HFFc6 (cell line): ENCODE data around the gene OTOS. TPM values are rescaled to one million over a fixed set of nuclear protein-coding genes. Genes with fewer than 3 reads are reported as not detected.

Experiments
- DNase-seq: peaks from one replicate; pipeline ENCODE4 v3.0.0-alpha.2; 2018
- H3K27ac Mint-ChIP-seq: 2 replicates; pipeline ENCODE4 v1.8.0; 2020; ENCODE audit warnings: mild to moderate bottlenecking, mixed read lengths
- H3K27me3 Mint-ChIP-seq: 2 replicates; pipeline ENCODE4 v1.8.0; 2021; ENCODE audit warnings: mild to moderate bottlenecking, moderate library complexity, mixed read lengths; ENCODE audit not compliant: insufficient read depth
- H3K36me3 Mint-ChIP-seq: 2 replicates; pipeline ENCODE4 v1.8.0; 2021; ENCODE audit warnings: low read depth, mixed read lengths
- H3K4me1 Mint-ChIP-seq: 2 replicates; pipeline ENCODE4 v1.8.0; 2020; ENCODE audit warnings: low read depth, mixed read lengths
- H3K4me3 Mint-ChIP-seq: 2 replicates; pipeline ENCODE4 v1.8.0; 2020; ENCODE audit warnings: mild to moderate bottlenecking, moderate library complexity, mixed read lengths
- H3K9me3 Mint-ChIP-seq: 2 replicates; pipeline ENCODE4 v1.8.0; 2020; ENCODE audit warnings: mild to moderate bottlenecking, mixed read lengths
- total RNA-seq, 6 experiments: library from RNA; stranded (reverse); fragmentation: NEBNext Ultra II Directional; extraction: Animal tissue kit (Norgen Biotek cat#: 25700); gene quantifications; 2 replicates in 1 of 6; 3 replicates in 5 of 6; pipeline ENCODE4 v1.2.3, GENCODE V29; 2021
- TF ChIP-seq, protein P1 (sequence below): fragments of 200-600 bp; sonication (generic); IDR thresholded peaks from 2 replicates; pipeline ENCODE4 v1.5.0; 2021; ENCODE audit warnings: antibody characterized with exemption, mild to moderate bottlenecking

Gene OTOS
- total RNA-seq, 6 experiments from 2014 or later, result 0.27 to 0.43 TPM; not detected in 4

DNA sequence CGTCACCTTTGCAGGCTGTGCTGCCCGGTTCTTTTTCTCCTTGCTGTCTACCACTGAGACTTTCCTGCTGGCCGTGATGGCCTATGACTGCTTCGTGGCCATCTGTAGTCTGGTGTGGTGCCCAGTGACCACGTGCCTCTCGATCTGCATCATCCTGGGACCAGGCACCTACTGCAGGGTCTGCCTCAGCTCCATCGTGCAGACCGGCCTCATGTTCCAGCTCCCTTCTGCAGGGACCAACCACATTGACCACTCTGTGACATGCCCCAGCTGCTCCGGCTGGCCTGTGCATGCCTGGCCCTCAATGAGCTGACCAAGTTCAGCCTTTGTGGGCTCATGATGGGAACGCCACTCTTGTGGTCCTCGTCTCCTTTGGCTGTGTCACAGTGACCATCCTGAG, 31.1 kb downstream of the OTOS start:
- Mint-ChIP-seq H3K4me3 (no peak overlapping the region), H3K27me3 (peaks cover 45% of the 10 kb centered on the region), H3K4me1 (no peaks in the 10 kb centered on the region)

DNA sequence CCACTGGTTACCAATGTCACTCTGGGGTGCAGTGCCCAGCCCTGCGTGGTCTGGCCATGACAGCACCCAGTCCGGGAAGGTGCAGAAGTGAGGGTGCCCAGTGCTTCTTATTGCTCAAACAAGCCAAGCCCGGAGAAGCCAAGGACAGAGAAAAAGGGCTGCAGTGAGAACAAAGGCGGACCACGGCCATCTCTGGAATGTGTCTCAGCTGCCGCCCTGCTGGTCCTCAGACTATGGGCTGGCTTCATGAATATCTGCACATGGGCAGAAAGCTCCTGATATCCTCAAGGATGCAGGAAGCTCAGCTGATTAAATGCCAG, 33.0 kb downstream of the OTOS start:
- Mint-ChIP-seq H3K9me3 (no peaks in the 10 kb centered on the region), H3K4me3 (no peak overlapping the region), H3K4me1 (no peaks in the 10 kb centered on the region), H3K36me3 (no peaks in the 10 kb centered on the region), H3K27ac (no peak overlapping the region), H3K27me3 (peaks cover 39% of the 10 kb centered on the region)
- DNase-seq, result no peak
- TF ChIP-seq, protein P1, sequence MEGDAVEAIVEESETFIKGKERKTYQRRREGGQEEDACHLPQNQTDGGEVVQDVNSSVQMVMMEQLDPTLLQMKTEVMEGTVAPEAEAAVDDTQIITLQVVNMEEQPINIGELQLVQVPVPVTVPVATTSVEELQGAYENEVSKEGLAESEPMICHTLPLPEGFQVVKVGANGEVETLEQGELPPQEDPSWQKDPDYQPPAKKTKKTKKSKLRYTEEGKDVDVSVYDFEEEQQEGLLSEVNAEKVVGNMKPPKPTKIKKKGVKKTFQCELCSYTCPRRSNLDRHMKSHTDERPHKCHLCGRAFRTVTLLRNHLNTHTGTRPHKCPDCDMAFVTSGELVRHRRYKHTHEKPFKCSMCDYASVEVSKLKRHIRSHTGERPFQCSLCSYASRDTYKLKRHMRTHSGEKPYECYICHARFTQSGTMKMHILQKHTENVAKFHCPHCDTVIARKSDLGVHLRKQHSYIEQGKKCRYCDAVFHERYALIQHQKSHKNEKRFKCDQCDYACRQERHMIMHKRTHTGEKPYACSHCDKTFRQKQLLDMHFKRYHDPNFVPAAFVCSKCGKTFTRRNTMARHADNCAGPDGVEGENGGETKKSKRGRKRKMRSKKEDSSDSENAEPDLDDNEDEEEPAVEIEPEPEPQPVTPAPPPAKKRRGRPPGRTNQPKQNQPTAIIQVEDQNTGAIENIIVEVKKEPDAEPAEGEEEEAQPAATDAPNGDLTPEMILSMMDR, result no peak

More for the DNA sequence above, 31.1 kb downstream of the OTOS start:
- H3K27ac Mint-ChIP-seq, result no peak overlapping the region
- H3K9me3 Mint-ChIP-seq, result no peaks in the 10 kb centered on the region
- no peak for DNase-seq
- TF ChIP-seq, protein P1, result no peak
- no peaks in the 10 kb centered on the region for H3K36me3 Mint-ChIP-seq

DNA sequence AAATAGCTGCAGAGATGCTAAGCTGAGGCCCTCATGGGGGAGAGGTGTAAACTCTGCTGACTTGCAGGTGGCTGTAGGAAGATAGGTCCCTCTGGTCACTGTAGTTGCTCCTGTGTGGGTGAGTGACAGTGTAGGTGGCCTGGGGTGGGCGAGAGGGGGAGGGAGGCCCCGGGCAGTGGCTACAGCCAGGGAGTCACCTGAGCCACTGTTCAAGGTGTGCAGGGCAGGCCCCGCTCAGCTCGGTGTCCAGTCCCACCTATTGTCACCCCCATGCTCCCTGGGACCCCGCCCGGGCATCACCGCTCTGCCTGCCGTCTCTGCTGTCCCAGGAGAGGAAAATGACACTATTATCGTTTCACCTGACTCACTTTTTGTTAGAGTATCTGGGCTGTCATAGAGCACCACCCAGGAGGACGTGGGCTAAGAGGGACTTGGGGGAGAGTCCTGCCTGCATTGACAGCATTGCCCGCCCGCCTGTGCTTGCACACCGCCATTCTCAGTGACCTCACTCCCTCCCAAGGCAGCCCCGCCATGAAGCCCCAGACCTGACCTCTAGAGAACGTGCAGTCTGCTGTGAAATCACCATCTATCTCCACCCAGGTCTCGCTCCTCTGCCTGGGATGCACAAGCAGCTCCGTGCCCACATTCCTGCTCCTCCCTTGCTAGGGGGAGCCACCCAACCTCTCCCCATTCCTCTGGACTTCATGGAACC, 33.5 kb downstream of the OTOS start:
- H3K27ac Mint-ChIP-seq, result no peak overlapping the region
- H3K9me3 Mint-ChIP-seq, result no peaks in the 10 kb centered on the region
- H3K4me3 Mint-ChIP-seq, result no peak overlapping the region
- H3K4me1 Mint-ChIP-seq, result no peaks in the 10 kb centered on the region
- peaks cover 39% of the 10 kb centered on the region for H3K27me3 Mint-ChIP-seq
- H3K36me3 Mint-ChIP-seq, result no peaks in the 10 kb centered on the region
- TF ChIP-seq, protein P1, result no peak
- no peak for DNase-seq

DNA sequence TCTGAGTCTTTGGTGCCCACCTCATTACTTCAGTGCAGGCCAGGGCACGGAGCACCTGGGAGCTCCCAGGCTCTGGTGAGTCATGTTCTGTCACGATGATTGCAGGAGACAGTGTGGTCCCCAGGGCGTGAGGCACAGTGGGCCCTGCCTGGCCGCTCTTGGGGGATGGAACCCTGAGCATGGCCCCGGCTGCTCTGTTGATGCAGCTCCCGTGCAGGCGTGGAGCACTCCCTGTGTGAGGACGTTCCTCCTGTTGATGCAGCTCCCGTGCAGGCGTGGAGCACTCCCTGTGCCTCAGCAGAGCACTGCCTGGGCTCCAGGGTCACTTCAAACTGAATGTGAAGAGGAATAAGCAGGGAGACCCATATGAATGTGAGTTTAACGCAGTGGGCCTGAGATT, 34.5 kb downstream of the OTOS start:
- no peaks in the 10 kb centered on the region for H3K9me3 Mint-ChIP-seq
- no peak for DNase-seq
- peaks cover 34% of the 10 kb centered on the region for H3K27me3 Mint-ChIP-seq
- H3K27ac Mint-ChIP-seq, result no peak overlapping the region
- TF ChIP-seq, protein P1, result no peak
- H3K4me3 Mint-ChIP-seq, result no peak overlapping the region
- no peaks in the 10 kb centered on the region for H3K4me1 Mint-ChIP-seq
- H3K36me3 Mint-ChIP-seq, result no peaks in the 10 kb centered on the region

DNA sequence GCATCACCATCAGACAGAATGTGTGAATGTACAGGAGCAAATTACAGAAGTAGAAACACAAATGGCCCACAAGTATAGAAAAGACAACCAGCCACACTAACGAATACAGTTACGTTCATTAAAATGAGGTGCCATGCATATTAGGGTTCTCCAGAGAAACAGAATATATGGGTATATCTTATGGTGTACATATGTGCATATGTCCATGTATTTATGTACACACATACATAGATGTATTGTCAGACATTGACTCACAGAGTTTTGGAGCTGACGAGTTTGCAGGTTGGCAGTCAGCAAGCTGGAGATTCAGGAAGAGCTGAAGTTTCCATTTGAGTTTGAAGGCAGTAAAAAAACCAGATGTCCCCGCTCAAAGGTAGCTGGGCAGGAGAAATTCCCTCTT, 37.3 kb downstream of the OTOS start:
- H3K27ac Mint-ChIP-seq, result no peak overlapping the region
- 0 out of 2 replicates have a peak, but pooled peaks cover 5% of the 10 kb centered on the region for H3K9me3 Mint-ChIP-seq
- DNase-seq, result no peak
- H3K4me3 Mint-ChIP-seq, result no peak overlapping the region
- H3K4me1 Mint-ChIP-seq, result no peaks in the 10 kb centered on the region
- peaks cover 28% of the 10 kb centered on the region for H3K27me3 Mint-ChIP-seq
- TF ChIP-seq, protein P1, result no peak
- 0 out of 2 replicates have a peak, but pooled peaks cover 5% of the 10 kb centered on the region for H3K36me3 Mint-ChIP-seq
